IMR-90 (cell line): ENCODE data around the gene UBAP2L. TPM values are rescaled to one million over a fixed set of nuclear protein-coding genes. Genes with fewer than 3 reads are reported as not detected.

Experiments
- ATAC-seq: fragments of 200-7000 bp; cut with Tn5 transposase; 2 replicates; pipeline ENCODE4 v1.9.1; 2020; ENCODE audit warnings: low read depth, mild to moderate bottlenecking, moderate library complexity
- BruUV-seq: library from RNA; stranded (reverse); fragments of 400-500 nt; replicated peaks from 2 replicates; lab custom pipeline; 2021; lab: Mats Ljungman, UMichigan
- CTCF ChIA-PET: fragments of 300-600 bp; formaldehyde crosslinking; extraction: SDS; loops from one replicate; lab custom pipeline; 2021; ENCODE audit warnings: antibody characterized with exemption; lab: Yijun Ruan, JAX
- POLR2A ChIA-PET: fragments of 300-600 bp; sonication (Branson Sonifier 250); formaldehyde crosslinking; loops from one replicate; lab custom pipeline; 2022; ENCODE audit warnings: antibody characterized with exemption; ENCODE audit not compliant: unreplicated experiment; lab: Charles Lee
- DNase-seq: peaks from one replicate; pipeline ENCODE4 v3.0.0; 2013
- H2AFZ ChIP-seq: replicated peaks from 2 replicates; pipeline ENCODE3; 2013; ENCODE audit warnings: low read length, mild to moderate bottlenecking; ENCODE audit not compliant: poor library complexity
- H2AK5ac ChIP-seq: 2 replicates; pipeline ENCODE4 v1.6.1; 2013; ENCODE audit warnings: low read depth, low read length, inconsistent platforms
- H2AK9ac ChIP-seq: replicated peaks from 2 replicates; pipeline ENCODE3; 2013; ENCODE audit warnings: mild to moderate bottlenecking, low read depth, low read length, moderate library complexity; ENCODE audit not compliant: poor library complexity
- H2BK120ac ChIP-seq: 2 replicates; pipeline ENCODE4 v1.6.1; 2013; ENCODE audit warnings: low read depth, low read length, inconsistent platforms
- H2BK15ac ChIP-seq: 3 replicates; pipeline ENCODE4 v1.6.1; 2013; ENCODE audit warnings: low read depth, low read length, inconsistent platforms
- H2BK20ac ChIP-seq: 2 replicates; pipeline ENCODE4 v1.6.1; 2013; ENCODE audit warnings: low read depth, mild to moderate bottlenecking, inconsistent platforms, low read length, moderate library complexity
- H2BK5ac ChIP-seq: 2 replicates; pipeline ENCODE4 v1.6.1; 2013; ENCODE audit warnings: mild to moderate bottlenecking, low read depth, low read length, inconsistent platforms; ENCODE audit not compliant: poor library complexity, severe bottlenecking
- H3K14ac ChIP-seq: replicated peaks from 2 replicates; pipeline ENCODE4 v1.6.1; 2013; ENCODE audit warnings: low read depth, low read length, inconsistent platforms
- H3K18ac ChIP-seq: 2 replicates; pipeline ENCODE4 v1.6.1; 2013; ENCODE audit warnings: low read depth, low read length, control low read depth
- H3K23ac ChIP-seq: 2 replicates; pipeline ENCODE4 v1.6.1; 2013; ENCODE audit warnings: low read depth, low read length, inconsistent platforms
- H3K27ac ChIP-seq: 2 replicates; pipeline ENCODE4 v1.5.1; 2013; ENCODE audit warnings: mild to moderate bottlenecking, control low read depth, low read length; ENCODE audit not compliant: insufficient read depth
- H3K27me3 ChIP-seq: 2 replicates; pipeline ENCODE4 v1.6.1; 2013; ENCODE audit warnings: low read length; ENCODE audit not compliant: control insufficient read depth, insufficient read depth
- H3K36me3 ChIP-seq: 2 replicates; pipeline ENCODE4 v1.6.1; 2013; ENCODE audit warnings: low read length, mixed read lengths; ENCODE audit not compliant: control insufficient read depth, insufficient read depth
- H3K4ac ChIP-seq: 2 replicates; pipeline ENCODE4 v1.6.1; 2013; ENCODE audit warnings: low read depth, low read length, inconsistent platforms
- H3K4me1 ChIP-seq: 2 replicates; pipeline ENCODE4 v1.6.1; 2013; ENCODE audit warnings: low read length, mixed read lengths; ENCODE audit not compliant: control insufficient read depth, insufficient read depth
- H3K4me2 ChIP-seq: 2 replicates; pipeline ENCODE4 v1.6.1; 2013; ENCODE audit warnings: low read depth, mild to moderate bottlenecking, control low read depth, low read length, moderate library complexity
- H3K4me3 ChIP-seq: 2 replicates; pipeline ENCODE4 v1.5.1; 2013; ENCODE audit warnings: low read depth, mild to moderate bottlenecking, control low read depth, low read length, moderate library complexity; ENCODE audit not compliant: insufficient read depth
- H3K56ac ChIP-seq: 2 replicates; pipeline ENCODE4 v1.6.1; 2013; ENCODE audit warnings: low read length, inconsistent platforms; ENCODE audit not compliant: insufficient read depth; ENCODE audit errors: extremely low read depth
- H3K79me1 ChIP-seq, 2 experiments: 2 replicates each; pipeline ENCODE4 v1.6.1; 2013; ENCODE audit warnings: low read length in 2 of 2, inconsistent platforms in 1 of 2, low read depth in 1 of 2
- H3K9ac ChIP-seq: 2 replicates; pipeline ENCODE4 v1.6.1; 2013; ENCODE audit warnings: low read depth, low read length, control low read depth
- H3K9me1 ChIP-seq: 2 replicates; pipeline ENCODE4 v1.6.1; 2013; ENCODE audit warnings: low read length, inconsistent platforms; ENCODE audit not compliant: insufficient read depth
- H3K9me3 ChIP-seq: 2 replicates; pipeline ENCODE4 v1.6.1; 2013; ENCODE audit warnings: low read length; ENCODE audit not compliant: control insufficient read depth, insufficient read depth
- H4K20me1 ChIP-seq: 2 replicates; pipeline ENCODE4 v1.6.1; 2013; ENCODE audit warnings: low read length, inconsistent platforms; ENCODE audit not compliant: insufficient read depth
- H4K5ac ChIP-seq: 2 replicates; pipeline ENCODE4 v1.6.1; 2013; ENCODE audit warnings: mild to moderate bottlenecking, low read depth, low read length, control low read depth
- H4K8ac ChIP-seq, 2 experiments: 2 replicates each; pipeline ENCODE4 v1.6.1; 2013; ENCODE audit warnings: low read depth in 2 of 2, low read length in 2 of 2, control low read depth in 1 of 2, inconsistent platforms in 1 of 2
- H4K91ac ChIP-seq: 2 replicates; pipeline ENCODE4 v1.6.1; 2013; ENCODE audit warnings: low read depth, low read length, inconsistent platforms; ENCODE audit not compliant: insufficient read depth
- MAFK ChIP-seq: IDR thresholded peaks from 2 replicates; pipeline ENCODE4 v1.6.1; 2012; ENCODE audit warnings: low read depth, low read length, improper control_type of control experiment
- POLR2A ChIP-seq: IDR thresholded peaks from 2 replicates; pipeline ENCODE4 v1.6.1; 2012; ENCODE audit warnings: mild to moderate bottlenecking, low read depth, low read length
- RCOR1 ChIP-seq: IDR thresholded peaks from 2 replicates; pipeline ENCODE4 v1.6.1; 2012; ENCODE audit warnings: mild to moderate bottlenecking, low read length, improper control_type of control experiment; ENCODE audit not compliant: insufficient replicate concordance
- SMC3 ChIP-seq: fragments of 150-350 bp; IDR thresholded peaks from 2 replicates; pipeline ENCODE4 v1.6.1; 2016; ENCODE audit warnings: low read depth, mild to moderate bottlenecking, antibody characterized with exemption, low read length, moderate library complexity
- WGBS, 2 experiments: methylation state at CpG; one replicate each; pipeline versions ENCODE4 v1.1.5 to v1.1.7; 2013; ENCODE audit warnings: missing lambda C conversion rate in 2 of 2; ENCODE audit not compliant: insufficient read length in 1 of 2; ENCODE audit errors: extremely low coverage in 2 of 2; 5-methylcytosine and 5-hydroxymethylcytosine counted together
- dilution Hi-C: fragments of 300-500 bp; cut with HindIII; formaldehyde crosslinking; loops from one replicate; pipeline ENCODE4 v1.14.3; 2018; ENCODE audit warnings: low sequenced_read_pairs; ENCODE audit not compliant: unreplicated experiment
- in situ Hi-C: fragments of 300-500 bp; cut with MboI; formaldehyde crosslinking; loops from 3 replicates; pipeline ENCODE4 v1.14.3; 2019; ENCODE audit warnings: low sequenced_read_pairs, inconsistent platforms, mixed read lengths
- intact Hi-C: fragments of 100-400 bp; cut with micrococcal nuclease; formaldehyde crosslinking; loops from 2 replicates; pipeline ENCODE4 v1.10.0; 2022
- polyA plus RNA-seq, 3 experiments: library from polyadenylated mRNA; depleted of rRNA; stranded (reverse); fragments of >200 nt; gene quantifications; 2 replicates each; pipeline ENCODE4 v1.2.3, GENCODE V29; 2012; ENCODE audit warnings: low replicate concordance in 1 of 3
- total RNA-seq: library from RNA; depleted of rRNA; stranded (reverse); fragments of >200 nt; gene quantifications from 2 replicates; pipeline ENCODE4 v1.2.3, GENCODE V29; 2012
- TF ChIP-seq, protein P1 (sequence below): conservative IDR thresholded peaks from 2 replicates; pipeline ENCODE4 v1.5.1; 2012; ENCODE audit warnings: mild to moderate bottlenecking, low read depth, low read length, improper control_type of control experiment

Gene UBAP2L
- total and polyA plus RNA-seq, 2 of the 4 experiments (the other 2 are of a cell fraction): 57.5 to 149 TPM

GRCh38 chr1:154223621-154224020 is 2.9 kb downstream of the UBAP2L start:
- ChIA-PET CTCF (no interaction called here), POLR2A (interaction anchor here (0.7 kb wide), 1 partner anchor 248 kb away, joined by 3 read pairs; no protein-coding TSS in a partner anchor)
- Histone ChIP-seq H4K8ac (no peak overlapping the region), H2AK5ac (no peak overlapping the region), H3K9me3 (no peaks in the 10 kb centered on the region), H3K23ac (no peak overlapping the region), H3K4ac (no peak overlapping the region), H3K4me3 (no peak overlapping the region), H3K18ac (no peak overlapping the region), H4K91ac (no peak overlapping the region), H3K56ac (no peak overlapping the region), H2AFZ (no peak overlapping the region), H3K36me3 (peaks cover 27% of the 10 kb centered on the region), H2BK120ac (no peak overlapping the region), H3K9me1 (0 out of 2 replicates have a peak, but pooled peaks cover 2% of the 10 kb centered on the region), H4K20me1 (peaks cover 60% of the 10 kb centered on the region), H2AK9ac (no peak overlapping the region), H3K4me2 (no peak overlapping the region), H3K27ac (no peak overlapping the region), H2BK20ac (no peak overlapping the region), H4K5ac (no peak overlapping the region), H3K4me1 (no peaks in the 10 kb centered on the region; the same call in 1 of the 2 replicates), H3K79me1 (peaks cover 13 to 50% of the 10 kb centered on the region in 2 experiments), H3K27me3 (no peaks in the 10 kb centered on the region), H3K9ac (no peak overlapping the region), H2BK5ac (no peak overlapping the region), H2BK15ac (no peak overlapping the region), H3K14ac (no peak overlapping the region)
- BruUV-seq: no TSS peak
- no CpG with 5 or more reads among the region's 2 CpGs for WGBS, 2 experiments
- in situ Hi-C loops: no loop called here
- dilution Hi-C loops: no loop called here
- ATAC-seq (no peak), DNase-seq (no peak)
- intact Hi-C loops: loop anchor here (5.0 kb wide), 1 partner anchor 34 kb away; no protein-coding TSS in a partner anchor
- TF ChIP-seq RCOR1 (no peak), SMC3 (no peak), POLR2A (no peak), MAFK (no peak)
- TF ChIP-seq, protein P1, sequence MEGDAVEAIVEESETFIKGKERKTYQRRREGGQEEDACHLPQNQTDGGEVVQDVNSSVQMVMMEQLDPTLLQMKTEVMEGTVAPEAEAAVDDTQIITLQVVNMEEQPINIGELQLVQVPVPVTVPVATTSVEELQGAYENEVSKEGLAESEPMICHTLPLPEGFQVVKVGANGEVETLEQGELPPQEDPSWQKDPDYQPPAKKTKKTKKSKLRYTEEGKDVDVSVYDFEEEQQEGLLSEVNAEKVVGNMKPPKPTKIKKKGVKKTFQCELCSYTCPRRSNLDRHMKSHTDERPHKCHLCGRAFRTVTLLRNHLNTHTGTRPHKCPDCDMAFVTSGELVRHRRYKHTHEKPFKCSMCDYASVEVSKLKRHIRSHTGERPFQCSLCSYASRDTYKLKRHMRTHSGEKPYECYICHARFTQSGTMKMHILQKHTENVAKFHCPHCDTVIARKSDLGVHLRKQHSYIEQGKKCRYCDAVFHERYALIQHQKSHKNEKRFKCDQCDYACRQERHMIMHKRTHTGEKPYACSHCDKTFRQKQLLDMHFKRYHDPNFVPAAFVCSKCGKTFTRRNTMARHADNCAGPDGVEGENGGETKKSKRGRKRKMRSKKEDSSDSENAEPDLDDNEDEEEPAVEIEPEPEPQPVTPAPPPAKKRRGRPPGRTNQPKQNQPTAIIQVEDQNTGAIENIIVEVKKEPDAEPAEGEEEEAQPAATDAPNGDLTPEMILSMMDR: no peak
